ENCODE measurements around the gene IGFL1. TPM values are rescaled to one million over a fixed set of nuclear protein-coding genes. Genes with fewer than 3 reads are reported as not detected.
"Not testable (repeated sequence)": the region's sequence is repeated elsewhere in the genome, so short reads cannot be mapped to it uniquely, and the experiment has no call there.

Gene IGFL1
- total and polyA plus RNA-seq, 8 donors: 0.35 TPM; not detected in 7

- no peak for TF ChIP-seq CTCF (IDR thresholded peaks at IDR 0.05)
- Histone ChIP-seq H3K4me3 (no peak overlapping the region), H3K27ac (no peak overlapping the region), H3K4me1 (no peaks in the 10 kb centered on the region), H3K27me3 (peaks cover 8 to 74% of the 10 kb centered on the region in 2 donors), H3K36me3 (no peaks in the 10 kb centered on the region), H3K9me3 (no peaks in the 10 kb centered on the region)
- no peak for DNase-seq
- intact Hi-C loops (cut with DNase I): no loop called here
- ATAC-seq: no peak
These were observed 9.9 kb downstream of the IGFL1 start for GRCh38 chr19:46239193-46240024.

- no peaks in the 10 kb centered on the region for H3K36me3 ChIP-seq
These were observed 11.2 kb downstream of the IGFL1 start for GRCh38 chr19:46240693-46241092.

GRCh38 chr19:46241626-46242025 lies 12.1 kb downstream of the IGFL1 start:
- Histone ChIP-seq H3K4me3 (no peak overlapping the region), H3K4me1 (no peaks in the 10 kb centered on the region), H3K27me3 (peaks cover 8 to 96% of the 10 kb centered on the region in 2 donors), H3K9me3 (no peaks in the 10 kb centered on the region), H3K27ac (no peak overlapping the region), H3K36me3 (no peaks in the 10 kb centered on the region)
- ATAC-seq: no peak
- DNase-seq: no peak
- intact Hi-C loops (cut with DNase I): no loop called here
- TF ChIP-seq CTCF (IDR thresholded peaks at IDR 0.05): no peak

More at GRCh38 chr19:46240693-46241092, 11.2 kb downstream of the IGFL1 start:
- Histone ChIP-seq H3K4me3 (no peak overlapping the region), H3K9me3 (no peaks in the 10 kb centered on the region), H3K4me1 (no peaks in the 10 kb centered on the region), H3K27me3 (peaks cover 8 to 87% of the 10 kb centered on the region in 2 donors), H3K27ac (no peak overlapping the region)
- no peak for TF ChIP-seq CTCF (IDR thresholded peaks at IDR 0.05)
- DNase-seq: no peak
- ATAC-seq: no peak
- intact Hi-C loops (cut with DNase I): no loop called here

GRCh38 chr19:46243081-46243654 lies 13.6 kb downstream of the IGFL1 start:
- H3K27ac ChIP-seq; ATAC-seq; H3K4me1 ChIP-seq; H3K9me3 ChIP-seq; H3K4me3 ChIP-seq; DNase-seq; H3K36me3 ChIP-seq; intact Hi-C loops (cut with DNase I): not testable (repeated sequence)
- H3K27me3 ChIP-seq: peaks cover 8 to 83% of the 10 kb centered on the region in 2 donors

GRCh38 chr19:46250076-46250735 lies 20.7 kb downstream of the IGFL1 start:
- Histone ChIP-seq H3K4me3 (no peak overlapping the region), H3K4me1 (no peaks in the 10 kb centered on the region), H3K27ac (no peak overlapping the region), H3K9me3 (no peaks in the 10 kb centered on the region), H3K27me3 (peaks cover 0 to 32% of the 10 kb centered on the region in 2 donors), H3K36me3 (no peaks in the 10 kb centered on the region)
- DNase-seq (no peak), ATAC-seq (no peak)
- TF ChIP-seq CTCF (IDR thresholded peaks at IDR 0.05): no peak
- intact Hi-C loops (cut with DNase I): no loop called here
